COR-L47 (cell line): ENCODE results near the gene CEP43.

Experiments
- DNase-seq: peaks from one replicate; lab custom pipeline; 2025; lab: John Stamatoyannopoulos, UW

Gene CEP43

DNA sequence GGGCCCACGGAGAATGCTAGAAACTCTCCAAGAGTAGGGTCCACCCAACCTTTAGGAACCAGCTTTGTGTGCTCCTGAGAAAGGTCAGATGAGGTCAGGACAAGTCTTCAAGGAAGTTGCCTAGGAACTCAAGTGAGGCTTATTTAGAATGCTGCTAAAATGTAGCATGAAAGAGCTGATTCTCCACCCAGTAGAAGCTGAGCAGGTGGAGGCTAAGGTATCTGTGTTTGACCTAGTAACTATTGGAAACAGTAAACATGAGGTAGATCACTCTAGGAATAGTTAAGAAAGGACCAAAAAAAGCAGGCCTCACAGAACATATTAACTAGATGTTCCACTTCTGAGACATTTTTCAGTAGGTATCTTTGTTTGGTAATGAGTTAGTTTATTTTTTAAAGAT lies 13.9 kb downstream of the CEP43 start:
- no peak for DNase-seq

- no peak for DNase-seq
Observed at GRCh38 chr6:167013946-167014345, 14.7 kb downstream of the CEP43 start.

GRCh38 chr6:167015302-167015701 lies 16.1 kb downstream of the CEP43 start:
- DNase-seq: no peak

GRCh38 chr6:167020206-167020605 lies 21.0 kb downstream of the CEP43 start:
- DNase-seq: no peak

GRCh38 chr6:167027308-167027707 lies 28.1 kb downstream of the CEP43 start:
- DNase-seq: no peak

DNA sequence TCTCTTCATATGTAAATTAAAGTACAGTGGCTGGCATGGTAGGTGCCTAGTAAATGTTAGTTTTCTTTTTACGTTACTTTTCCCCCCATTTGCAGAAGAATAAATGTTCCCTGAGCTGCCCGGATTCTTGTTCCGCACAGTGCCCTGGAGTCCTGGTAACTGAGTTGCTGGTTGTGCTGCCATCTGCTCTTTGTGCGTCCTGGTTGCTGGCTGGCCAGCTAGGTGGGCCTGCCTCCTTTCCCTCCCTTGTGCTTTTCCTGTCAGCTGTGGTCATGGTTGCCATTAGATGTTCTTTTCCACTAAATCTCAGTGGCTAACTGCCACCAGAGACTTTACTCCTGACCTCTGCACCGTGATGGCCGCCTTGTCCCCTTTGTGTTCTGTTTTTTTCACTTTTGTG lies 28.6 kb downstream of the CEP43 start:
- no peak for DNase-seq

DNA sequence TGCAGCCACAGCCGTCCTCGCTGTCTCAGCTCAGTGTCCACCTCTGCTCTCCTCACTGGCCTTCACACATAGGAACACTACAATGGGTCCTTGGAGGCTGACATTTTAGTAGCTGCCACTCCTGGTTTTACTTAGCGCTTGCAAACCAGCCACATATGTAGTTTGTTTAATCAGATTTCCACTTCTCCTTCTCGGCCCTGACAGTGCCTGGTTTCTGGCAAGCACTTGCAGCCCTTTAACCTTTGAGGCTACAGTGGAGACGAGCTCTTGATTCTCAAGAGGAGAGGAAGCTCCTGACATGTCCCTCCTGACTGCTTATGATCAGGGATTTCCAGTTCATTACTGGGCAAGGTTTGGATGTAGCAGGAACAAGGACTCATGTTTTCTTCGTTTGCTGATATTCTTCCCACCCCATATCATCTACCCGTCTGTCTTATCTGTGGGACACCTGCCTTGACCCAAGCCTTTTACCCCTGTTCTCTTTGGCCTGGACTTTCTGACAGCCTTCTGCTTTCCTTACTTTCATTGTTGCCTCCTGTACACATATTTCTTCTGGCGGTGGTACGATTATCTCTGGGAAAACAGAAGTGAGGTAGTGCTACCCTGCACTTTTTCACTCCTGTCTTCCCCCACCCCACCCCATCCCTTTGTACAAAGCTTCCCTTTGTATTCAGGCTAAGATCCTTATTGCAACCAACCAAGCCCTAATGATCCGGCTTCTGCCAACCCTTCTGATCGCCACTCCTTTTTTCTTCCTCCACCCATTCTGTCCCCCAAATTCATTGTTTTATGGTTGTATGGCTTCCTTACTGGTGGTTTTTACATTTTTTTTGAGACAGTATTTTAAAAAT lies 31.2 kb downstream of the CEP43 start:
- DNase-seq: no peak

- DNase-seq: no peak
Observed at GRCh38 chr6:167031082-167031709, 32.0 kb downstream of the CEP43 start.

DNA sequence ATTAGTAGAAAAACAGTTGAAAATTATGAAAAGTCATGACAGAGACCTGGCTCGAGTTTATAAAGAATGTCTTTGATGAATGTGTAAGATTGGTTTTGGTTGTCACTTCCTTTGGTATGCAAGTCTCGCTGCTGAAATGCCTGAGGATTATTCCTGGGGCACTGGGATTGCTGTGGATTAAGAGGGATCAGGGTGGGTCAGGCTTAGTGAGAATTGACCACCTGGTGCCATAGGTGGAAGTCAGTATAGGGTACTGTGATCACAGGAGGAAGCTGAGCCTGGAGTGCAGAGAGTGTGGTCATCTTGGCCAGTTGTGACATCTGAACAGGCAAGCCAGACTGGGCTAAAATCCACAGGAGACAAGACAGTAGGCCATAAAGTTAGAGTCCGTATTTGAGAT lies 34.9 kb downstream of the CEP43 start:
- DNase-seq: no peak

DNA sequence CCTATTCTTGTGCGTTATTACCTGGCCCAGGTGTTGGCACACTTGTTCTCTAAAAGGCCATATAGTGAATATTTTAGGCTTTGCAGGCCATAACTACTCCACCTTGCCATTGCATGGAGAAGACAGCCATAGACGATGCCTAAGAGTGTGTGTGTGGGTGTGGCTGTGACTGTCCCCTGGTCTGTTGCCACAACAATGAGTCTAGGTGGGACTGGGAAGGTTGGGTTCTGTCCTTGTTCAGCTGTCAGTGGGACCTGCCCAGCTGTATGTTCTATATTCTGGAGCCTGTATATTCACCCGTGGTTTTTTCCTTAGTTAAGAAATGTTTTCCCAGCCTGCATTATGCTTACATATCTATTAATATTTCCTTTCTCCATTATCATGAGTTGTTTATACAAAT lies 38.6 kb downstream of the CEP43 start:
- DNase-seq: no peak

DNA sequence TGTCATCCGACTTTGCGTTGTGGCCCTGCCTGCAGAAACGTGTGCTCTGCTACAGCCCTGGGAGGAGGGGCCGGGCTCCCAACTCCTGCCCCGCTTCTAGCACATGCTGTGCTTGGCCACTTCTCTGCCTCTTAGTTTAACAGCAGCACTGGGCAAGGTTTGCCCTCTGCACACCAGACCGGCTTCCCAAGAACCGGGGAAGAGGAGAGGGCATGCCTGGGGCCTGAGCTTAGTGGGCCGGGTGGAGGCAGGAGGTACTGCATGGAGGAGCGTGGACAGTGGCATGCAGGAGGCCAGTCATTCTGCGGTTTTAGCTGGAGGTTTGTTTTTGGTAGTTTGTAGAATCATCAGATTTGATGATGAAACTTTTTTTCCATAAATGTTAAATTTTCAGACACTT lies 45.5 kb downstream of the CEP43 start:
- no peak for DNase-seq

DNA sequence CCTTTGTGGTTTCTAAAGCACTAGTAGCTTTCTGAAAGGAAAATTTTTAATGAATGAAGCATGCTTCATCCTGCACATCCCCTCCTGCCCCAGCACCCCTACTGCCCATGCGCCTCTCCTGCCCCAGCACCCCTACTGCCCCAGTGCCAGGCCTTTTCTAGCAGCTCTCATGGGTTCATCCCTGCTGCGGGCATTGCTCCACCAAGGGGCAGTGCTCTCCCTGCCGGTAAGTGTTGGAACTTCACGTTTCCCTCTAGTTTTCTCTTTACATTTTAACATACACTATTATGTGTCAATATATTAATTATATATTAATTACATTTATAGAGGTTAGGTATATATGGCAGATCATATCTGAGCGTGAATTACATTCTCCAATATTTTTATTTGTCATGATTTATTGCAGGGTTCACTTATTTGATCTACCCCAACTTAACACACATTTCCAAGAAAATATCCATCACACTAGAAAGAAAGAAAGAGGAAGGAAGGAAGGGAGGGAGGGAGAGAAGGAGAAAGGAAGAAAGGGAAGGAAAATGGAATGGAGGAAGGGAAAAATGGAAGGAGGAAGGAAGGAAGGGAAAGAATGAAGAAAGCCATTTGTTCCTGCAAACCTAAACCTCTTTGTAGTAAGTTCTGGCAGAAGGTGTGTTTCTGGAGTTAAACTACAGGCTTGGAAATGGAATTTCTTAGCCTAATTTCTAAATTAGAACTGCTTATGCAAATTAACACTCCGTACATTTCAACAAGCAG lies 46.8 kb downstream of the CEP43 start:
- DNase-seq: no peak

DNA sequence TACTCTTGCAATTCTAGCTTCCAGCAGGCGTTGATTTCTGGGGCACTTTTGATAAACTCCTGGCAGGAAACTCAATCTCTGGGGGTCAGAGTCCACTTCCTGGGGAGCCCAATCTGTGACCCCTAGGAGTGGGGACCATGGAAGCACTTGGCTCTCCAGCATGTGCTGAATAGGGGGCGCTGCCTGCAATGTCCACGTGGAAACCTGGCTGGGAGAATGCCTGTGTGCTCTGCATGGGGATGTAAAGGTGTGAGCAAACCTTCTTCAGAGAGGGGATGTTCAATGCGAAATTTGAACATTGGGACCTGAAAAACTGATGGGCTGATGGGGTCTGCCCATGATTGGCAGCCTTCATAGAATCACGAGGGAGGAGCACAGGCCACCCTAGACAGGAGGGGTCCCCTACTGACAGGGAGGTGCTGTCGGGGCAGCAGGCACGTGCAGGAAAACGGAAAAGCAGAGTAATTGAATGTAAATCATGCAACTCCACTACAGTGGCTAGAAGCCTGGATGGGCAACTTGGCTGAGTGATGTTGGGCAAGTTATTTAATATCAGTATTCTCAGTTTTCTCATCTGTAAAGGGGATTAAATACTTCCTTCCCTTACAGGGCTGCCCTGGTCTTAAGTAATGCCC lies 47.8 kb downstream of the CEP43 start:
- no peak for DNase-seq

GRCh38 chr6:167047554-167047953 lies 48.4 kb downstream of the CEP43 start:
- no peak for DNase-seq
